ENCODE measurements around the gene NR2C2.

NR2C2 gene

DNA sequence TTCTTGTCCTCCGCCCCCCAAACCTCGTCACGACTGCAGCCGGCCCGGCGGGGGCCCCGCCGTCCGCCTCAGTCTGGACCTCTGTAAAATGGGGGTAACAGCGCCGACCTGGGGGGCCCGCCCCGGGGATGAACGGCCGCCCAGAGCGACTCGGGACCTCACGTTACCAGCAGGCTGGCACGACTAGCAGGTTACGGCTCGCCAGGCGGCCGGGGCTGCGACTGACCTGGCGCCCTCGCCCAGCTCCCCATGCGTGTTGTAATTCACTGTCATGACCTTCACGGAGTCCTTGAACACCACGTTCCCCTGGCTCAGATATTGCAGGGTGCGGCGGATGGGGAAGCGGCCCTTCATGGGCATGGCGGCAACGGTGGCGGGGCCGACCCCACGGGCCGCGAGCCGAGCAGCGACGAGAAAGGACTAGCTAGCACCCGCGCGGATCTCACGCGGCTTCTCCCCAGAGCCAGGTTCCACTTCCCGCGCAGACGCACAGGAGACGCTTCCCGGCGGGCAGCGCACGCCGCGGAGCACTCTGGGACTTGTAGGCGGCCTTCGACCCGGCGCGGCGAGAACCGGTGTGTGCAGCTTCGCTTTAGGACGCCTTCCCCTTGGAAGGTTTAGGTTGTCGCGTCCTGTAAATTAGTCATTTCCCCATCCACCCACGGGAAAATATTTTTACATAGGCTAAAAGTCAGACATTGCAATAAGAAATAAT is 117.6 kb downstream of the NR2C2 start, which contains the start of gene MRPS25:
Gene MRPS25 (minus strand): TSS at position 481 of the 715 bp plus-strand sequence. CDS start 121 bp downstream, at position 360.
- Mint-ChIP-seq H3K27me3 (ENCODE audit: low read depth, poor library complexity) (no peaks in the 10 kb centered on the region), H3K9me3 (peaks cover 15% of the 10 kb centered on the region), H3K36me3 (ENCODE audit: low read depth) (peaks cover 42% of the 10 kb centered on the region), H3K4me1 (peaks cover 29% of the 10 kb centered on the region), H3K4me3 (peak within 1 kb of the TSS; percentile 94), H3K27ac (peak within 1 kb of the TSS; percentile 91)
- TF ChIP-seq, protein P1, sequence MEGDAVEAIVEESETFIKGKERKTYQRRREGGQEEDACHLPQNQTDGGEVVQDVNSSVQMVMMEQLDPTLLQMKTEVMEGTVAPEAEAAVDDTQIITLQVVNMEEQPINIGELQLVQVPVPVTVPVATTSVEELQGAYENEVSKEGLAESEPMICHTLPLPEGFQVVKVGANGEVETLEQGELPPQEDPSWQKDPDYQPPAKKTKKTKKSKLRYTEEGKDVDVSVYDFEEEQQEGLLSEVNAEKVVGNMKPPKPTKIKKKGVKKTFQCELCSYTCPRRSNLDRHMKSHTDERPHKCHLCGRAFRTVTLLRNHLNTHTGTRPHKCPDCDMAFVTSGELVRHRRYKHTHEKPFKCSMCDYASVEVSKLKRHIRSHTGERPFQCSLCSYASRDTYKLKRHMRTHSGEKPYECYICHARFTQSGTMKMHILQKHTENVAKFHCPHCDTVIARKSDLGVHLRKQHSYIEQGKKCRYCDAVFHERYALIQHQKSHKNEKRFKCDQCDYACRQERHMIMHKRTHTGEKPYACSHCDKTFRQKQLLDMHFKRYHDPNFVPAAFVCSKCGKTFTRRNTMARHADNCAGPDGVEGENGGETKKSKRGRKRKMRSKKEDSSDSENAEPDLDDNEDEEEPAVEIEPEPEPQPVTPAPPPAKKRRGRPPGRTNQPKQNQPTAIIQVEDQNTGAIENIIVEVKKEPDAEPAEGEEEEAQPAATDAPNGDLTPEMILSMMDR (IDR thresholded peaks at IDR 0.05): no peak
- peak; percentile 88 for DNase-seq

DNA sequence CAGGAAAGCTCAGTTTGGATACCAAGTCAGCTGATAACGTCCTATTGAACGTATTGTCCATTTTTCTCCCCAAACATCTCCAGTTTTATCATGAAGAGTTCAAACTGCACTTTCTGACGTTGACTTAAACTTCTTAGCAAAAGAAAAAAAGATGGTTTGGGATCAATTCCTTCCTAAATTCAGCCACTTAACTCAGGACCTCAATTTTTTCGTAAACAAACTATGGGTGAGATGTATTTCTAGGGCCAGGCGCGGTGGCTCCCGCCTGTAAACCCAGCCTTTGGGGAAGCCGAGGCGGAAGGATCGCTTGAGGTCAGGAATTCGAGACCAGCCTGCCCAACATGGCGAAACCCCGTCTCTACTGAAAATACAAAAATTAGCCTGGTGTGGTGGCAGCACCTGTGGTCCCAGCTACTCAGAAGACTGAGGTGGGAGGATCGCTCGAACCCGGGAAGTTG is 118.2 kb downstream of the NR2C2 start:
- H3K36me3 Mint-ChIP-seq (ENCODE audit: low read depth): peaks cover 40% of the 10 kb centered on the region
- H3K27me3 Mint-ChIP-seq (ENCODE audit: low read depth, poor library complexity): no peaks in the 10 kb centered on the region
- H3K9me3 Mint-ChIP-seq: peaks cover 14% of the 10 kb centered on the region
- H3K4me3 Mint-ChIP-seq: peak overlapping the region; percentile 94
- DNase-seq: no peak
- no peak overlapping the region for H3K27ac Mint-ChIP-seq
- TF ChIP-seq, protein P1 (IDR thresholded peaks at IDR 0.05): no peak
- peaks cover 29% of the 10 kb centered on the region for H3K4me1 Mint-ChIP-seq

DNA sequence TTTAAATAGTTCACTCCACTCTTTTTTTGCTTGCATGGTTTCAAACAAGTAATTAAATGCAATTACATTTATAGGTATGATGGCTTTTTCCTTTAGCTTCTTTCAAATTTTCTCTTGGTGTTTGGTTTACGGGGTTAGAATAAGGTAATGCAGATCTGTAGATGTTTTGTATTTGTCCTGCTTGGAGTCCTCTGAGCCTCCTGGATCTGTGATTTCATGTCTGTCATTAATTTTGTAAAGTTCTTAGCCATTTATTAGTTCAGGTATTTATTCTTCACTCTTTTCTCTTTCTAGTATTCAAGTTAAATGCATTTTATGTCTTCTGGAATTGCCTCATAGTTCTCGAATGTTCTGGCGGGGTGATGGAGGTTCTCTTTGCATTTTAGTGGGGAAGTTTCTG is 119.1 kb downstream of the NR2C2 start:
- Mint-ChIP-seq H3K9me3 (peaks cover 9% of the 10 kb centered on the region), H3K4me1 (peaks cover 29% of the 10 kb centered on the region), H3K4me3 (peak overlapping the region; percentile 34), H3K36me3 (ENCODE audit: low read depth) (peaks cover 35% of the 10 kb centered on the region), H3K27me3 (ENCODE audit: low read depth, poor library complexity) (no peaks in the 10 kb centered on the region), H3K27ac (no peak overlapping the region)
- TF ChIP-seq, protein P1 (IDR thresholded peaks at IDR 0.05): no peak
- no peak for DNase-seq

DNA sequence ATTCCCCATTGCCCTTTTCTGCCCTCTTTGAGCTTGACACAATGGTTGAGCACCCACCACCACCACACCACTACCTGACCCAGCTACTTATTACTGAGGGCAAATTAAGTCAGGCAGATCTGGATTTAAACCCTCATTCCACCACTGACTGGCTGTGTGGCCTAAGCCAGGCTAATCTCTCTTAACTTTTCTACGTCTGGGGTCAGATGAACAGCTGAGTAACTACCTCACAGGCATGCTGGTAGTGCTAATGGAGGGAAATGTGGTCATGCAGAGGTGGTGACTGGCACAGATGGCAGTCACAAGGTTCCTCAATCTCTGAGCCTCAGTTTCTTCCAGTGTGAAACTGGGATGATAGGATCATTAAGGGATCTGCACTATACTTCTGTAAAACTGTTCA is 122.1 kb downstream of the NR2C2 start:
- TF ChIP-seq, protein P1 (IDR thresholded peaks at IDR 0.05): no peak
- no peaks in the 10 kb centered on the region for H3K9me3 Mint-ChIP-seq
- H3K27ac Mint-ChIP-seq: no peak overlapping the region
- no peaks in the 10 kb centered on the region for H3K27me3 Mint-ChIP-seq (ENCODE audit: low read depth, poor library complexity)
- H3K36me3 Mint-ChIP-seq (ENCODE audit: low read depth): peaks cover 33% of the 10 kb centered on the region
- H3K4me1 Mint-ChIP-seq: peaks cover 14% of the 10 kb centered on the region
- no peak for DNase-seq
- no peak overlapping the region for H3K4me3 Mint-ChIP-seq

DNA sequence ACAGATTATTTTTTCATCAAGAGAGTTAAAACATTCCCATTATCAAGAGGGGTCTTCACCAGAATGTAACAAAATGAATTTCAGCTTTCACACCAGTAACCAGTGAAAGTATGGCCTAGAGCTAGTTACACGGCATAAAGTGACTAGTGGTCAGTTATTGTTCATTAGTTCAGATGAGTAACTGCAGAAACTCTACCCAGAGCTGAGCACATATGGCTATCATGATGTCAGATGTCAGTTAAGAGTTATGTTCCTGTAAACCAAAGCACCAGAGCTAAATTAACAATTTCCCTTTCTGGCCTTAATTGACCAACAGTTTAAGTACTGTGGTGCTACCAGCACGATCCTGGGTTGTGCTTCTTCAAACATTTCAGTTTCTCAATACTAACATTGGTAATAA is 124.3 kb downstream of the NR2C2 start:
- TF ChIP-seq, protein P1 (IDR thresholded peaks at IDR 0.05): no peak
- H3K4me3 Mint-ChIP-seq: no peak overlapping the region
- H3K36me3 Mint-ChIP-seq (ENCODE audit: low read depth): peaks cover 48% of the 10 kb centered on the region
- no peaks in the 10 kb centered on the region for H3K27me3 Mint-ChIP-seq (ENCODE audit: low read depth, poor library complexity)
- H3K9me3 Mint-ChIP-seq: no peaks in the 10 kb centered on the region
- peaks cover 7% of the 10 kb centered on the region for H3K4me1 Mint-ChIP-seq
- DNase-seq: no peak
- H3K27ac Mint-ChIP-seq: no peak overlapping the region

DNA sequence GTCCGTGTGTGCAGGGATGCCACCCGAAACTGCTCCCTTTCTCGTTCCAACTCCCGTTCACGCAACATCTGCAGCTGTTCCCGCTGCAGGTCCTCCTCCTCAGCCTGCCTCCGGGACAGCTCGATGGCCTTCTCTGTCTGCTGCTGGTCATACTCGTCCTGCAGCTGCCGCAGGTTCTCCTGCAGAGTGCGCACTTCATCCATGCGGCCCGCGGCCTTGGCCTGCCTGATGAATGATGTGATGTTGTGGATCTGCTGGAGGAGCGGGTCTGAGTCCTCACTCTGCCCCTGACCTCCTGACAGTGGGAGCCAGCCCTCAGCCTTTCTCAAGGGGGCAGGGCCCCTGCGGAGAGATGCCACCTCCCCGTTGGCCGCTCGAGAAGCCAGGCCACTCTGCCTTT is 127.1 kb downstream of the NR2C2 start:
- no peak overlapping the region for H3K4me3 Mint-ChIP-seq
- H3K27me3 Mint-ChIP-seq (ENCODE audit: low read depth, poor library complexity): no peaks in the 10 kb centered on the region
- no peak overlapping the region for H3K27ac Mint-ChIP-seq
- peaks cover 60% of the 10 kb centered on the region for H3K36me3 Mint-ChIP-seq (ENCODE audit: low read depth)
- no peaks in the 10 kb centered on the region for H3K9me3 Mint-ChIP-seq
- H3K4me1 Mint-ChIP-seq: no peaks in the 10 kb centered on the region
- TF ChIP-seq, protein P1 (IDR thresholded peaks at IDR 0.05): no peak
- no peak for DNase-seq

Data from nephron progenitor cell (in vitro differentiated cells).